Adipocyte (in vitro differentiated cells): ENCODE data around the gene NDUFC1.
A peak's percentile ranks its signal among the peaks of the same experiment; 100 is the strongest.
"Not testable (repeated sequence)": the region's sequence is repeated elsewhere in the genome, so short reads cannot be mapped to it uniquely, and the experiment has no call there.

Experiments
- DNase-seq: peaks from one replicate; pipeline ENCODE4 v3.0.0-alpha.2; 2015; ENCODE audit warnings: low read depth
- H3K27me3 ChIP-seq: replicated peaks from 2 replicates; pipeline ENCODE4 v1.7.0; 2013; ENCODE audit warnings: mild to moderate bottlenecking, low read length, moderate library complexity; ENCODE audit not compliant: control insufficient read depth, insufficient read depth
- H3K36me3 ChIP-seq: 2 replicates; pipeline ENCODE4 v1.7.0; 2013; ENCODE audit warnings: low read length, mild to moderate bottlenecking, moderate library complexity; ENCODE audit not compliant: control insufficient read depth, insufficient read depth, severe bottlenecking
- H3K4me1 ChIP-seq: 2 replicates; pipeline ENCODE4 v1.7.0; 2013; ENCODE audit warnings: mild to moderate bottlenecking, low read length, moderate library complexity; ENCODE audit not compliant: control insufficient read depth, insufficient read depth
- H3K4me3 ChIP-seq: 2 replicates; pipeline ENCODE4 v1.7.0; 2013; ENCODE audit warnings: mild to moderate bottlenecking, low read length, moderate library complexity
- H3K9ac ChIP-seq: 2 replicates; pipeline ENCODE4 v1.7.0; 2013; ENCODE audit warnings: mild to moderate bottlenecking, low read length, moderate library complexity
- H3K9me3 ChIP-seq: 2 replicates; pipeline ENCODE4 v1.7.0; 2013; ENCODE audit warnings: mild to moderate bottlenecking, low read length, moderate library complexity; ENCODE audit not compliant: control insufficient read depth

Gene NDUFC1

DNA sequence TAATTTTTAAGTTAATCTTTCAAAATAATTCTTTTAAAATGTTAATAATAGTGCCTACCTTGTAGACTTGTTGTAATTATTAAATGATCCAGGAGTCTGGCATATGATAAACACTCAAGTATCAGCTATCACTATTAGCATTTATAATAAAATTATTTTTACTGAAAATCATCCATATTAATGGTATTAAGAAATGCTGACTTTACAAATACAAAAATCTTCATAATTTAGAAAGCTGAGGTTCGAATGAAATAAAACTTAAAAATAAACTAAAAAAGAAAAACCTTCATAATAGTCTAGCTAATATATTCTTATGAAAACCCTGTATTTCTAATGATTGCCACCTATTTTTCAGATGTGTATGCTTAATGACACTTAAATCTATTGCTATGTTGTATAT is 27.5 kb downstream of the NDUFC1 start:
- Histone ChIP-seq H3K9me3 (no peaks in the 10 kb centered on the region), H3K27me3 (peaks cover 13% of the 10 kb centered on the region), H3K9ac (no peak overlapping the region), H3K4me3 (no peak overlapping the region), H3K36me3 (no peaks in the 10 kb centered on the region), H3K4me1 (no peaks in the 10 kb centered on the region)
- DNase-seq: no peak

DNA sequence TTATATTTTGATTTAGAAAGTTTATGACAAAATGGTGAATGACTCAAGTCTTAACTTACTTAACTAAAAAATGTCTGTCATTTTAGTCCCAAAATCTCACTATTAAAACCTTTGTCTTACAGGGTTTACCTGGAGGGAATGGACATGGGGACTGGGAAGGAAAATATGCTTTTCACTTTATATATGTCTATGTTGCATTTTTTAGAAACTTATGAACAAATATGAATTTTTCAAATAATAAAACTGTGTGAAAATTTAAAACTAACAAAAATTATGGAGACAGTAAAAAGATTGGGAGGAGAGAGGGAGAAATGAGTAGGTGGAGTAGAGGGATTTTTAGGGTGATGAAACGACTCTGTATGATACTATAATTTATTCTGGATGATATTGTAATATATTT is 28.4 kb downstream of the NDUFC1 start:
- no peak for DNase-seq
- Histone ChIP-seq H3K27me3 (peaks cover 6% of the 10 kb centered on the region), H3K9ac (no peak overlapping the region), H3K4me3 (no peak overlapping the region), H3K4me1 (no peaks in the 10 kb centered on the region), H3K36me3 (no peaks in the 10 kb centered on the region), H3K9me3 (no peaks in the 10 kb centered on the region)

DNA sequence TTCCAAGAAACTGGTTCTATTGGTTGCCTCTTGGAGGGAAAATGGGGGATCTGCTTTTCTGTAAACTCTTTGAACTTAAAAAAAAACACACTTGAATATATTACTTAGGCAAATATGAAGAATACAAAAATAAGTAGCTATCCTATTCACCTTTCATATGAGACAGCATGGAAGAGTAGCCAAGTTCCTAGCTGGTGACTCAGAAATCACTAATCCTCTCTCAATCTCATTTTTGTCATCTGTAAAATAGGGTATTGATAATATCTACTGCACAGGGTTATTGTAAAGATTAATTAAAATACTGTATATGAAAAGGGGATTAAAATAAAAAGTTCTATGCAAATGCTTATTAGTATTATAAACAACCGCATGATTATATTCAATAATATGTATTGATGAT is 35.0 kb downstream of the NDUFC1 start:
- H3K4me3 ChIP-seq: no peak overlapping the region
- H3K27me3 ChIP-seq: no peaks in the 10 kb centered on the region
- no peaks in the 10 kb centered on the region for H3K9me3 ChIP-seq
- DNase-seq: no peak
- peaks cover 13% of the 10 kb centered on the region for H3K4me1 ChIP-seq
- H3K9ac ChIP-seq: no peak overlapping the region
- H3K36me3 ChIP-seq: no peaks in the 10 kb centered on the region

DNA sequence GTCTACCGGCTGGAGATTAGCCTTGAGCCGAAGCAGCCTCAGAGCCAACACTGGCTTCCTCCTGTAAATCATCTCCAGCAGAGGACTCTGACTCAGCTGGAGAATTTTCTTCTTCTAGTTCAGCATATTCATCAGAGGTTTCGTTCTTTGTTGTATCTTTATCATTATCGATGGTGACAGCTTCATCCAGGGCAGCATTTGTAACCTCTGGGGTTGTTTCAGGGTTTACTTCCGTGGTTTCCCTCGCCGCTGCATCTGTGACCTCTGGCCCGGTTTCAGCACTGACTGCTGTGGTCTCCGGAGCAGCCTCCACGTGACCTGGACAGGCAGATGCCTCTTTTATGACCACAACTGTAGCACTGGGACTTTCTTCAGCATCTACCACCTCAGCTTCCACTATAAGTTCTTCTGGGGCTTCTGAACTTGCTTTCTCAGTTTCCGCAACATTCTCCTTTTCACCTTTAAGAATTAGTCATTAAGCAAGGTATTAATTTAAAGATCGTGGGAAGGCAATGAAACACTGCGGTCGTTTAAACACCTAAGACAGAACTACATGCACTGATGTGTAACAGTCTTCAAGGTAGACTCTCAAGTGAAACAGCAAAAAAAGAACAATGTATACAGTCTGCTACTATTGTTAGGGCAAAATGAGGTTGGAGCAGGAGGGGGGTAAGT is 35.6 kb downstream of the NDUFC1 start:
- Histone ChIP-seq H3K36me3 (no peaks in the 10 kb centered on the region), H3K4me1 (peaks cover 13% of the 10 kb centered on the region), H3K4me3 (peak overlapping the region; percentile 78), H3K9ac (peak overlapping the region; percentile 59), H3K9me3 (no peaks in the 10 kb centered on the region), H3K27me3 (no peaks in the 10 kb centered on the region)
- peak; percentile 82 for DNase-seq

DNA sequence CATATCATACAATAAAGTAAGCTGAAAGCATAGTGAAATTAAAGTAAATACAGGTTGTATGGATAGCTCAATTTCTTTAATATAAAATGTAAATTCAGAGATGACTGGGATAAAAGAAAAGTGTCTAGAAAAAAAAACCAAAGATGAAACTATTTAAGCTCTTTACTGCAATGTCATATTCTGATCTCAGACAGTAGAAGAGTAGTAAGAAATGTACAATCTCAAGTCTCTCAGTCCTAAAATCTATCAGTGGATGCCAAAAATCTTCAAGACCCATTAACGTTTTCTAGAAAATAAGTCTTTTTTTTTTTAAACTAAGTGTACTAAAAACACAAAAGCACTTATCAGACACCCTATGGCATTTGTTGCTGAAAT is 36.1 kb downstream of the NDUFC1 start:
- Histone ChIP-seq H3K9me3 (no peaks in the 10 kb centered on the region), H3K27me3 (no peaks in the 10 kb centered on the region), H3K4me3 (peak overlapping the region; percentile 78), H3K4me1 (peaks cover 13% of the 10 kb centered on the region), H3K9ac (peak overlapping the region; percentile 59), H3K36me3 (no peaks in the 10 kb centered on the region)
- DNase-seq: no peak

DNA sequence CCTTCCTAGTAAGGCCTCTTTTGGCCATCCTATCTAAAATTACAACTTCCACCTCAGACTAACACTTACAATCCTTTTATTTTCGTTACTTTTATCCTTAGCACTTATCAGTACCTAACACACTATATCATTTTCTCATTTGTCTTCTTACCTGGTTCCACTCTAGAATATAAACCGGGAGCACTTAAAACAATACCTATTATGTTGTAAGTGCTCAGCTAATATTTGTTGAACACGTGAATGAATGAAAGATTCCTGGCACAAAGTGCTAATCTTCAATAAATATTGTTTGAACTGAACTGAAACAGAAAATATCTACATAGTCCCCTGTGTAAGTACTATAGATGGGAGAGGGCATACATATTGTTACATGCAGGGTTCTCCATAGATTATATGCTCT is 36.6 kb downstream of the NDUFC1 start:
- Histone ChIP-seq H3K27me3 (no peaks in the 10 kb centered on the region), H3K9ac (no peak overlapping the region)

DNA sequence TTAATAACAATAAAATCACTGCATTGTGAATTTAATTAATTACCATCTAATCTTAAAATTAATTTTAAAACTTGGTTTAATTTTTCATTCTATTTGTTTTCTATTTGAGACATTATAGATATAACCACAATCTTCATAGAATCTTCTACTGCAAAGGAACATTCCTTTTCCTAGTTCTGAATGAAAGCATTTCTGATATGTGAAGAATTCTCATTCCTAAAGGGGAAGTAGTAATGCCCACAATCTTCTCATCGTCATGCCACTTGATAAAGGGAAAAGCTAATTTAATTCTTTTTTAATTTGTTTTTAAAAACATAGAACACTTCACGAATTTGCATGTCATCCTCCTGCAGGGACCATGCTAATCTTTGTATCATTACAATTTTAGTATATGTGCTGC is 45.9 kb downstream of the NDUFC1 start:
- DNase-seq: peak; percentile 61
- no peak overlapping the region for H3K4me3 ChIP-seq
- no peaks in the 10 kb centered on the region for H3K9me3 ChIP-seq
- H3K36me3 ChIP-seq: no peaks in the 10 kb centered on the region
- H3K27me3 ChIP-seq: no peaks in the 10 kb centered on the region
- H3K9ac ChIP-seq: no peak overlapping the region
- H3K4me1 ChIP-seq: peaks cover 6% of the 10 kb centered on the region

More for the DNA sequence above, 36.6 kb downstream of the NDUFC1 start:
- H3K4me1 ChIP-seq: peaks cover 13% of the 10 kb centered on the region
- H3K9me3 ChIP-seq: no peaks in the 10 kb centered on the region
- DNase-seq: no peak
- no peak overlapping the region for H3K4me3 ChIP-seq
- H3K36me3 ChIP-seq: no peaks in the 10 kb centered on the region

DNA sequence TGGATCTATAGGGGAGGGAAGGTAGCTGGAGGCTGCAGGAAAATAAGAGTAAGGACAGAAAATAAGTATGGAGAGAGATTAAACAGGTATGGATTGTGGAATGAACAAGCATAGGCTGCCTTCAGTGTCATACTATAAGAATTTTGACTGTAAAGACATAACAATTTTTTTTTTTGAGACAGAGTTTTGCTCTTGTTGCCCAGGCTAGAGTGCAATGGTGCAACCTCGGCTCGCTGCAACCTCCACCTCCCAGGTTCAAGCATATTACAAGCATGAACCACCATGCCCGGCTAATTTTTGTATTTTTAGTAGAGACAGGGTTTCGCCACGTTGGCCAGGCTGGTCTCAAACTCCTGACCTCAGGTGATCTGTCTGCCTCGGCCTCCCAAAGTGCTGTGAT is 46.7 kb downstream of the NDUFC1 start:
- not testable (repeated sequence) for DNase-seq, H3K4me1 ChIP-seq, H3K9me3 ChIP-seq, H3K9ac ChIP-seq, H3K36me3 ChIP-seq, H3K4me3 ChIP-seq, H3K27me3 ChIP-seq

DNA sequence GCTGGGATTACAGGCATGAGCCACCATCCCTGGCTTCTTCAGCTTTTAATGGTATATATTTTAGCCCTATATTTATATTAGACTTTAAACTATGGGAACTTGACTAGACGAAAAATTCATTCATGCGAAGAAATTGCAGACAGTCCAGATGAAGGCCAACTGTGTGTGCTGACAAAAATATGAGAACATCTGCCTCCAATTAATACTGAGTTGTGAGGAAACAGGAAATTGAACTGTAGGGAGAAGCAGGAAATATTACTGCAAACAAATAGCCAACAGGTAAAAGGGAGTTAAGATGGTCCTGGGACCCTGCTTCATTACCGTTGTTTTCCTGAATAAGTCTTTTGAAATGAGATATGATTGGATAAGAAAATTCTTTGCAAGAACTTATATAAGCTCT is 48.6 kb downstream of the NDUFC1 start:
- Histone ChIP-seq H3K4me3 (no peak overlapping the region), H3K4me1 (peaks cover 6% of the 10 kb centered on the region), H3K9ac (no peak overlapping the region), H3K36me3 (no peaks in the 10 kb centered on the region), H3K9me3 (no peaks in the 10 kb centered on the region), H3K27me3 (no peaks in the 10 kb centered on the region)
- DNase-seq: peak; percentile 88

DNA sequence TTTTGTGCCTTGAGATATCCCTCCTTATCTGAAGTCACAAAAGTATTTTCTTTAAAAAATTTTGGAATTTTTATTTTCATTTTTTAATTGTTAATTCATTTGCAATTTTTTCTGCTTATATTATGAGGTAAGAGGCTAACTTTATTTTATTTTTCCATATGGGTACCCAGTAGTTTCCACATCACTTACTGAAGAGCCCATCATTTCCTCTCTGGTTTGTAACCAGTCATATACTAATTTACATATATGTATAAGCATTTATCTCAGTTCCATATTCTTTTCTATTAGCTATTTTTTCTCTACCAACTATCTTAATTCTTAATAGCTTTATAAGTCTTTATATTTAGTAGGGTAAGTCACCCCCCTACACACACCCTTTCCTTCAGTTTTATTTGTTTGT is 49.2 kb downstream of the NDUFC1 start:
- Histone ChIP-seq H3K4me3 (no peak overlapping the region), H3K27me3 (no peaks in the 10 kb centered on the region), H3K36me3 (no peaks in the 10 kb centered on the region), H3K9ac (no peak overlapping the region), H3K4me1 (peaks cover 6% of the 10 kb centered on the region), H3K9me3 (no peaks in the 10 kb centered on the region)
- no peak for DNase-seq

DNA sequence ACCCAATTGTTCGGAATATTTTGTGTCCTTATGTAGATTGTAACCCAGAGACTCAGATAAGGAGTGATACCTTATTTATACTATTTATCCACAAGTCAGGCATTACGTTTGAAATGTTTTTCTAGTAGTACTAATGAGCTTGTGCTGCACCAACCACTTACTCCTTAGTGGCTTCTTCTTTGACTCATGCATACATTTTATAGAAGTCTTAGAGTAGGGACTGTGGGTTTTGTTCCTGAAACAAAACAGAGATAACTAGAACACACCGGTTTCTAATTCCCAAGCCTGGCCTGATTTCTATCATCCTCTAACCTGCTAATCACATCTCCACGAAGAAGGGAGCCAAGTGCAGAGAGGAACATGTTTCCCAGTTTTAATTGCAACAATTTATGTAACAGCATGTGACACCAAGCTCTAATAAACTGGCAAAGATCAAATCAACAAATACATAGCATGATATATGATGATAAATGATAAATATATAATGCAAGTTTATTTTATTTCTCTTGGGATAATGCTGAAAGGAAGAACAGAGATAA is 54.5 kb downstream of the NDUFC1 start:
- no peak overlapping the region for H3K9ac ChIP-seq

DNA sequence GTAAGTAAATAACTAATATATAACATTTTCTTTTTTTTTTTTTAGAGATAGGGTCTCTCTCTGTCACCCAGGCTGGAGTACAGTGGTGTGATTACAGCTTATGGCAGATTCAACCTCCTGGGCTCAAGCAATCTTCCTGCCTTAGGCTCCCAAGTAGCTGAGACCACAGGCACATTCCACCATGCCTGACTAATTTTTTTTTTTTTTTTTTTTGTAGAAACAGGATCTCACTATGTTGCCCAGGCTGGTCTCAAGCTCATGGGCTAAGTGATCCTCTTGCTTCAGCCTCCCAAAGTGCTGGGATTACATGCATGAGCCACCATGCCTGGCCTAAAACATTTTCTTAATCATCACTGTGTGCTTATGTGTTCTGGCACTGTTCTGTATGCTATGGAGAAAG is 55.0 kb downstream of the NDUFC1 start:
- peaks cover 40% of the 10 kb centered on the region for H3K4me1 ChIP-seq
- no peak overlapping the region for H3K9ac ChIP-seq
- no peaks in the 10 kb centered on the region for H3K27me3 ChIP-seq
- DNase-seq: no peak
- H3K9me3 ChIP-seq: no peaks in the 10 kb centered on the region
- H3K36me3 ChIP-seq: no peaks in the 10 kb centered on the region
- H3K4me3 ChIP-seq: no peak overlapping the region

More for the DNA sequence above, 54.5 kb downstream of the NDUFC1 start:
- DNase-seq: no peak
- Histone ChIP-seq H3K9me3 (no peaks in the 10 kb centered on the region), H3K36me3 (no peaks in the 10 kb centered on the region), H3K27me3 (no peaks in the 10 kb centered on the region), H3K4me1 (peaks cover 35% of the 10 kb centered on the region), H3K4me3 (no peak overlapping the region)
